ENCODE measurements around the gene CLDN1. TPM values are rescaled to one million over a fixed set of nuclear protein-coding genes. Genes with fewer than 3 reads are reported as not detected.

The CLDN1 gene
- total and polyA plus RNA-seq, 12 donors: 15.6 to 155 (median 61.1) TPM

- TF ChIP-seq, protein P1, sequence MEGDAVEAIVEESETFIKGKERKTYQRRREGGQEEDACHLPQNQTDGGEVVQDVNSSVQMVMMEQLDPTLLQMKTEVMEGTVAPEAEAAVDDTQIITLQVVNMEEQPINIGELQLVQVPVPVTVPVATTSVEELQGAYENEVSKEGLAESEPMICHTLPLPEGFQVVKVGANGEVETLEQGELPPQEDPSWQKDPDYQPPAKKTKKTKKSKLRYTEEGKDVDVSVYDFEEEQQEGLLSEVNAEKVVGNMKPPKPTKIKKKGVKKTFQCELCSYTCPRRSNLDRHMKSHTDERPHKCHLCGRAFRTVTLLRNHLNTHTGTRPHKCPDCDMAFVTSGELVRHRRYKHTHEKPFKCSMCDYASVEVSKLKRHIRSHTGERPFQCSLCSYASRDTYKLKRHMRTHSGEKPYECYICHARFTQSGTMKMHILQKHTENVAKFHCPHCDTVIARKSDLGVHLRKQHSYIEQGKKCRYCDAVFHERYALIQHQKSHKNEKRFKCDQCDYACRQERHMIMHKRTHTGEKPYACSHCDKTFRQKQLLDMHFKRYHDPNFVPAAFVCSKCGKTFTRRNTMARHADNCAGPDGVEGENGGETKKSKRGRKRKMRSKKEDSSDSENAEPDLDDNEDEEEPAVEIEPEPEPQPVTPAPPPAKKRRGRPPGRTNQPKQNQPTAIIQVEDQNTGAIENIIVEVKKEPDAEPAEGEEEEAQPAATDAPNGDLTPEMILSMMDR (IDR thresholded peaks at IDR 0.05): no peak
- no peak for TF ChIP-seq POLR2A (IDR thresholded peaks at IDR 0.05)
- no peak for DNase-seq
- 88 to 100% (median 94%) methylated on average over 1 of the region's 1 CpG for WGBS, 4 donors
- no peaks in the 10 kb centered on the region for H3K27me3 ChIP-seq
- no peaks in the 10 kb centered on the region for H3K9me3 ChIP-seq (replicated peaks in 1 of 3)
- H3K27ac ChIP-seq: no peak overlapping the region
- intact Hi-C loops (cut with DNase I): no loop called here
- H3K4me1 ChIP-seq (replicated peaks in 1 of 2): peaks cover 0 to 4% of the 10 kb centered on the region in 2 donors
- H3K36me3 ChIP-seq (replicated peaks in 1 of 2): no peaks in the 10 kb centered on the region
- H3K4me3 ChIP-seq: no peak overlapping the region
These were observed 39.5 kb upstream of the CLDN1 start for GRCh38 chr3:190361791-190362190.

- WGBS, 4 donors: 85 to 91% (median 85%) methylated on average over 2 of the region's 2 CpGs
- H3K27ac ChIP-seq: no peak overlapping the region
- H3K36me3 ChIP-seq (replicated peaks in 1 of 2): no peaks in the 10 kb centered on the region
- TF ChIP-seq POLR2A (IDR thresholded peaks at IDR 0.05): no peak
- TF ChIP-seq, protein P1 (IDR thresholded peaks at IDR 0.05): no peak
- no peak overlapping the region for H3K4me3 ChIP-seq
- no peak for DNase-seq
- intact Hi-C loops (cut with DNase I): no loop called here
- H3K4me1 ChIP-seq (replicated peaks in 1 of 2): peaks cover 0 to 4% of the 10 kb centered on the region in 2 donors
- no peaks in the 10 kb centered on the region for H3K9me3 ChIP-seq (replicated peaks in 1 of 3)
- no peaks in the 10 kb centered on the region for H3K27me3 ChIP-seq
These were observed 38.0 kb upstream of the CLDN1 start for GRCh38 chr3:190360228-190360627.

- Histone ChIP-seq H3K27me3 (no peaks in the 10 kb centered on the region), H3K9me3 (replicated peaks in 1 of 3) (no peaks in the 10 kb centered on the region), H3K4me3 (no peak overlapping the region), H3K36me3 (replicated peaks in 1 of 2) (no peaks in the 10 kb centered on the region), H3K27ac (no peak overlapping the region), H3K4me1 (replicated peaks in 1 of 2) (peaks cover 0 to 4% of the 10 kb centered on the region in 2 donors)
- WGBS, 4 donors: 74 to 82% (median 80%) methylated on average over 2 of the region's 2 CpGs
- no peak for DNase-seq
- intact Hi-C loops (cut with DNase I): no loop called here
- no peak for TF ChIP-seq POLR2A (IDR thresholded peaks at IDR 0.05)
- TF ChIP-seq, protein P1 (IDR thresholded peaks at IDR 0.05): no peak
These were observed 37.6 kb upstream of the CLDN1 start for GRCh38 chr3:190359813-190360212.

DNA sequence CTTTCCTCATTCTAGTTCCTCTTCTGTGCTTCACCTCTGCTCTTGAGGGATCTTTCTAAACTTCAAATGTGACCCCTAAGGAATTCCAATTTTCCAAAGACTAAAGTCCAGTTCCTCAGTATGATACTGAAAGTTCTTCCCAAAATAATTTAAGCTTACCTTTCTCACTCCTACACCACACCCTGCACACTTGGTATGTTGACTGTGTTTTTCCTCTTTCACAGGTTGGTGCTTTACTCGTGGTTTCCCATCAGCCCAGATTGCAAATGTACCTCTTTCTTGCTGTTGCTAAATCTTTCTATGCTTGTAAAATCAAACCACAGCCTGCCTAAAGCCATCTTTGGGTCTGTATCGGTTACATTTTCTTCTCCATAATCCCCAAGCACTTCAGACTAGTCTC, 35.2 kb upstream of the CLDN1 start:
- WGBS, 4 donors: 79 to 88% (median 86%) methylated on average over 2 of the region's 2 CpGs
- intact Hi-C loops (cut with DNase I): no loop called here
- TF ChIP-seq, protein P1 (IDR thresholded peaks at IDR 0.05): no peak

More for the DNA sequence above, 35.2 kb upstream of the CLDN1 start:
- no peaks in the 10 kb centered on the region for H3K27me3 ChIP-seq
- H3K36me3 ChIP-seq (replicated peaks in 1 of 2): no peaks in the 10 kb centered on the region
- no peak overlapping the region for H3K4me3 ChIP-seq
- H3K27ac ChIP-seq: no peak overlapping the region
- H3K9me3 ChIP-seq (replicated peaks in 1 of 3): no peaks in the 10 kb centered on the region
- peaks cover 0 to 4% of the 10 kb centered on the region in 2 donors for H3K4me1 ChIP-seq (replicated peaks in 1 of 2)
- no peak for DNase-seq
